Smooth muscle cell (in vitro differentiated cells): ENCODE data around the gene STK24. TPM values are rescaled to one million over a fixed set of nuclear protein-coding genes. Genes with fewer than 3 reads are reported as not detected.

Experiments
- DNase-seq: peaks from one replicate; lab custom pipeline; 2025; ENCODE audit not compliant: unreplicated experiment; lab: John Stamatoyannopoulos, UW
- H2AFZ ChIP-seq: fragments of 200-600 bp; sonication (generic); 2 replicates; pipeline ENCODE4 v1.6.0; 2016; ENCODE audit warnings: antibody characterized with exemption, low read depth, mild to moderate bottlenecking
- H3F3A ChIP-seq: fragments of 200-600 bp; sonication (generic); 2 replicates; pipeline ENCODE4 v1.6.0; 2017; ENCODE audit warnings: antibody characterized with exemption, low read depth
- H3K27ac ChIP-seq: fragments of 200-600 bp; sonication (generic); 2 replicates; pipeline ENCODE4 v1.5.1; 2016; ENCODE audit warnings: low read depth, mild to moderate bottlenecking
- H3K27me3 ChIP-seq: fragments of 200-600 bp; sonication (generic); 2 replicates; pipeline ENCODE4 v1.6.1; 2016; ENCODE audit warnings: low read depth, mild to moderate bottlenecking
- H3K36me3 ChIP-seq: fragments of 200-600 bp; sonication (generic); 2 replicates; pipeline ENCODE4 v1.5.1; 2016; ENCODE audit warnings: low read depth
- H3K4me1 ChIP-seq: fragments of 200-600 bp; sonication (generic); 2 replicates; pipeline ENCODE4 v1.5.1; 2016; ENCODE audit warnings: low read depth
- H3K4me2 ChIP-seq: fragments of 200-600 bp; sonication (generic); 2 replicates; pipeline ENCODE4 v1.6.0; 2016; ENCODE audit warnings: mild to moderate bottlenecking
- H3K4me3 ChIP-seq: fragments of 200-600 bp; sonication (generic); 2 replicates; pipeline ENCODE4 v1.5.1; 2016; ENCODE audit warnings: mild to moderate bottlenecking
- H3K79me2 ChIP-seq: fragments of 200-600 bp; sonication (generic); 2 replicates; pipeline ENCODE4 v1.6.0; 2016; ENCODE audit warnings: low read depth, mild to moderate bottlenecking
- H3K9ac ChIP-seq: fragments of 200-600 bp; sonication (generic); 2 replicates; pipeline ENCODE4 v1.6.0; 2016; ENCODE audit warnings: low read depth
- H3K9me3 ChIP-seq: fragments of 200-600 bp; sonication (generic); replicated peaks from 2 replicates; pipeline ENCODE4 v1.5.1; 2016; ENCODE audit warnings: low read depth
- H4K20me1 ChIP-seq: fragments of 200-600 bp; sonication (generic); 2 replicates; pipeline ENCODE4 v1.6.0; 2016; ENCODE audit warnings: low read depth
- WGBS: methylation state at CpG from one replicate; pipeline ENCODE4 v1.1.7; 2016; ENCODE audit warnings: low lambda C conversion rate; 5-methylcytosine and 5-hydroxymethylcytosine counted together
- polyA plus RNA-seq: library from polyadenylated mRNA; unstranded; fragments of >200 nt; fragmentation: Nextera tagmentation; extraction: Ambion mirVana; gene quantifications from 2 replicates; pipeline ENCODE4 v1.2.1, GENCODE V29; 2016
- total RNA-seq: library from RNA; depleted of rRNA; stranded (reverse); fragments of >200 nt; gene quantifications from 2 replicates; pipeline ENCODE4 v1.2.3, GENCODE V29; 2014
- TF ChIP-seq, protein P1 (sequence below): fragments of 200-600 bp; sonication (generic); IDR thresholded peaks from 2 replicates; pipeline ENCODE4 v1.5.1; 2017; ENCODE audit warnings: borderline replicate concordance, mild to moderate bottlenecking, antibody characterized with exemption; ENCODE audit not compliant: insufficient read depth, poor library complexity, severe bottlenecking

The STK24 gene
- total and polyA plus RNA-seq, 2 experiments from 2014 or later, result 80.2 to 89.1 TPM

DNA sequence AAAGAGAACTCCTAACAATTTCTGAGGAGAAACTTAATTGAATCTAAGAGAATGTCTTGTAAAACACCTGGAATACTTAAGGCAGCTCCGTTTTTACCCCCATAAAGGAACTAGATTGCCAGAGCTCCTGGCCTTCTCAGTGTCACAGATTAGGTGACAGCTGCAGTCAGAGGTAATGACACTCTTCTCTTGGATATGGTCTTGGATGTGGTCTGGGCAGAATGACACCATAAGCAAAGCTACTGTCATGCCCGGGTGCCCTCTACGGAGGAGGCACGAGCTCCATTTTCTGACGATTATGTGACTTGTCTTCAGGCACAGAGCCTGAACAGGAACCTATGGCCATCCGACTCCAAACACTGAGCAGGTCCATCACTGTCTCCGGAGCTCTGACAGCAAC is 46.7 kb downstream of the STK24 start:
- Histone ChIP-seq H3K9me3 (no peaks in the 10 kb centered on the region), H3K36me3 (no peaks in the 10 kb centered on the region), H3K9ac (no peak overlapping the region), H3K4me3 (no peak overlapping the region), H3K27me3 (no peaks in the 10 kb centered on the region), H3K4me2 (no peak overlapping the region), H3K4me1 (peaks cover 9% of the 10 kb centered on the region), H3K27ac (no peak overlapping the region), H4K20me1 (peaks cover 100% of the 10 kb centered on the region), H2AFZ (no peak overlapping the region), H3K79me2 (peaks cover 100% of the 10 kb centered on the region), H3F3A (no peaks in the 10 kb centered on the region)
- WGBS, result 87% methylated on average over 7 of the region's 7 CpGs
- TF ChIP-seq, protein P1, sequence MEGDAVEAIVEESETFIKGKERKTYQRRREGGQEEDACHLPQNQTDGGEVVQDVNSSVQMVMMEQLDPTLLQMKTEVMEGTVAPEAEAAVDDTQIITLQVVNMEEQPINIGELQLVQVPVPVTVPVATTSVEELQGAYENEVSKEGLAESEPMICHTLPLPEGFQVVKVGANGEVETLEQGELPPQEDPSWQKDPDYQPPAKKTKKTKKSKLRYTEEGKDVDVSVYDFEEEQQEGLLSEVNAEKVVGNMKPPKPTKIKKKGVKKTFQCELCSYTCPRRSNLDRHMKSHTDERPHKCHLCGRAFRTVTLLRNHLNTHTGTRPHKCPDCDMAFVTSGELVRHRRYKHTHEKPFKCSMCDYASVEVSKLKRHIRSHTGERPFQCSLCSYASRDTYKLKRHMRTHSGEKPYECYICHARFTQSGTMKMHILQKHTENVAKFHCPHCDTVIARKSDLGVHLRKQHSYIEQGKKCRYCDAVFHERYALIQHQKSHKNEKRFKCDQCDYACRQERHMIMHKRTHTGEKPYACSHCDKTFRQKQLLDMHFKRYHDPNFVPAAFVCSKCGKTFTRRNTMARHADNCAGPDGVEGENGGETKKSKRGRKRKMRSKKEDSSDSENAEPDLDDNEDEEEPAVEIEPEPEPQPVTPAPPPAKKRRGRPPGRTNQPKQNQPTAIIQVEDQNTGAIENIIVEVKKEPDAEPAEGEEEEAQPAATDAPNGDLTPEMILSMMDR, result no peak
- no peak for DNase-seq

DNA sequence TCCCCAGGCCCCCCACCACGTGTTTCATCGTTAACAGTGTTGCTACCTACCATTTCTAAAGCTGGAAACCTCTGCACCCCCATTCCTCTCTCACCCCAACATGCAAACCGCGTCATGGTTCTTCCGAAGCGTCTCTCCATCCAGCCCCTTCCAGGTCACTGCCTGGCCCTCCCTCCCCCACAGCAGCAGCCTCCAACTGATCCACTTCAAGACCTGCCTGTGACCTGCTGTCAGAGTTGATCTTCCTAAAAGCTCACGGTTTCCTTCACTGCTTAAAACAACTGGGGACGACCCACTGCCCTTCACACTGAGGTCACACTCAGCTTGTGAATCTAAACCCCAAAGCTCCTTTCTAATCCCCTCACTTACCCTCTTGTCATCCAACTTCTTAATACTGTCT is 47.7 kb downstream of the STK24 start:
- H3K36me3 ChIP-seq, result no peaks in the 10 kb centered on the region
- peaks cover 15% of the 10 kb centered on the region for H3K4me1 ChIP-seq
- H2AFZ ChIP-seq, result no peak overlapping the region
- no peak overlapping the region for H3K4me3 ChIP-seq
- no peaks in the 10 kb centered on the region for H3F3A ChIP-seq
- H3K27me3 ChIP-seq, result no peaks in the 10 kb centered on the region
- no peak overlapping the region for H3K9ac ChIP-seq
- no peaks in the 10 kb centered on the region for H3K9me3 ChIP-seq
- H3K4me2 ChIP-seq, result no peak overlapping the region
- peaks cover 100% of the 10 kb centered on the region for H3K79me2 ChIP-seq
- TF ChIP-seq, protein P1, result no peak
- DNase-seq, result no peak
- peaks cover 100% of the 10 kb centered on the region for H4K20me1 ChIP-seq
- WGBS, result 91% methylated on average over 8 of the region's 8 CpGs
- H3K27ac ChIP-seq, result no peak overlapping the region

DNA sequence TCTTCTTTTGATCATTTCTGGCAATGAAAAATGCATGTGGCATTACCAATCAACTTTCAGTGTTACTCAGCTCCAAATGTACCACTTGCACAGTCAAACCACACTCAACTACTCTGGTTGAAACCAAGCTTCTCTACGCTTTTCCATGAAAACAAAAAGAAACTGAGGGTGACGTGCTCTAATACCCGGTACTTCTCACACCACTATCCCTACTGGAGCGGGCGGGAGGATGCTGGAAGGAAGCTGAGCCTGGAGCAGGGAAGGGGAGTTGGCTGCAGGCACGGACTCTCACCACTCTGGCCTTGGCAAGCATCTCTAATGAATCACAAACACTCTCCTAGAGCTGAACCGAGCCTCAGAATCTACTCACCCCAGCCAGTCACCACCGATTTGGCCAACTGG is 48.2 kb downstream of the STK24 start:
- no peak overlapping the region for H2AFZ ChIP-seq
- no peak overlapping the region for H3K27ac ChIP-seq
- no peaks in the 10 kb centered on the region for H3F3A ChIP-seq
- H3K9me3 ChIP-seq, result no peaks in the 10 kb centered on the region
- no peak overlapping the region for H3K4me2 ChIP-seq
- H3K4me1 ChIP-seq, result peaks cover 15% of the 10 kb centered on the region
- H3K27me3 ChIP-seq, result no peaks in the 10 kb centered on the region
- H3K79me2 ChIP-seq, result peaks cover 100% of the 10 kb centered on the region
- DNase-seq, result no peak
- no peak overlapping the region for H3K9ac ChIP-seq
- no peaks in the 10 kb centered on the region for H3K36me3 ChIP-seq
- no peak overlapping the region for H3K4me3 ChIP-seq
- TF ChIP-seq, protein P1, result no peak
- 97% methylated on average over 8 of the region's 8 CpGs for WGBS
- H4K20me1 ChIP-seq, result peaks cover 100% of the 10 kb centered on the region

DNA sequence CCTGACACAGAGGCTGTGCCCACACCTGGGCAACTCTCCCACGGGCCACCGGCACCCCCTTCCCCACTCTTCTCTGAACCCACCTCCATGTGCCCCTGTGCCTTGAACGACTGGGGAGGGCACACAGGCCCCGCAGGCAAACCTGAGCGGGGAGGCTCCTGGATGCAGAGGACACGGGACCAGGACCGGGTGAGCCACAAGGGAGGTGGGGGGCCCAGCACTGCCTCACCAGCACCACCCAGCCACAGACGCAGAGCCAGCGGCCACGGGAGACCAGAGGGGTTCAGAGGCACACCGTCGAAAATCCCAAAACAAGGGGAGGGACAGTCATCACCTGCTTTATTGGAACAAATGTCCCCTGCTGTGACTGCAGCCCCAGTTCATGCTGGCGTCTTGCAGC is 49.4 kb downstream of the STK24 start:
- H3K27me3 ChIP-seq, result no peaks in the 10 kb centered on the region
- TF ChIP-seq, protein P1, result no peak
- H3K9ac ChIP-seq, result no peak overlapping the region
- no peaks in the 10 kb centered on the region for H3K36me3 ChIP-seq
- no peak for DNase-seq
- 93% methylated on average over 13 of the region's 13 CpGs for WGBS
- peaks cover 100% of the 10 kb centered on the region for H4K20me1 ChIP-seq
- H3K79me2 ChIP-seq, result peaks cover 100% of the 10 kb centered on the region
- H3K4me3 ChIP-seq, result no peak overlapping the region
- no peak overlapping the region for H3K27ac ChIP-seq
- H3K4me1 ChIP-seq, result peaks cover 15% of the 10 kb centered on the region
- H3F3A ChIP-seq, result no peaks in the 10 kb centered on the region
- H3K9me3 ChIP-seq, result no peaks in the 10 kb centered on the region
- H2AFZ ChIP-seq, result no peak overlapping the region
- no peak overlapping the region for H3K4me2 ChIP-seq
